ENCODE results near the gene HSPB7.

GRCh38 chr1:16063921-16064320, 46.1 kb upstream of the HSPB7 start:
- TF ChIP-seq CTCF (IDR thresholded peaks at IDR 0.05): no peak
- no peak for TF ChIP-seq POLR2A (IDR thresholded peaks at IDR 0.05)
- no peak for TF ChIP-seq POLR2AphosphoS5 (IDR thresholded peaks at IDR 0.05)

Data from prostate gland (tissue), 2 donors.